ENCODE data around the gene LGI4. TPM values are rescaled to one million over a fixed set of nuclear protein-coding genes. Genes with fewer than 3 reads are reported as not detected.

Gene LGI4
- total RNA-seq, 2 experiments from 2014 or later = 0.66 to 0.67 TPM

GRCh38 chr19:35120492-35120891 lies 14.4 kb downstream of the LGI4 start:
- peaks cover 13% of the 10 kb centered on the region for H3K4me1 Mint-ChIP-seq
- H3K4me3 Mint-ChIP-seq = no peak overlapping the region
- H3K36me3 Mint-ChIP-seq (ENCODE audit: low read depth) = no peaks in the 10 kb centered on the region
- H3K27me3 Mint-ChIP-seq = no peaks in the 10 kb centered on the region
- POLR2A ChIA-PET = no interaction called here
- CTCF ChIA-PET = no interaction called here
- no peak for ATAC-seq
- H3K9me3 Mint-ChIP-seq (ENCODE audit: low read depth) = no peaks in the 10 kb centered on the region
- H3K27ac Mint-ChIP-seq = no peak overlapping the region
- no peak for DNase-seq
- intact Hi-C loops (cut with DNase I, micrococcal nuclease) = no loop called here

GRCh38 chr19:35119578-35120155 lies 15.2 kb downstream of the LGI4 start:
- intact Hi-C loops (cut with DNase I, micrococcal nuclease) = no loop called here
- ATAC-seq (no peak), DNase-seq (no peak)
- ChIA-PET POLR2A (no interaction called here), CTCF (interaction anchor here (0.6 kb wide), 1 partner anchor 40 kb away, joined by 3 read pairs; no protein-coding TSS in a partner anchor)
- no peaks in the 10 kb centered on the region for H3K27me3 Mint-ChIP-seq
- H3K9me3 Mint-ChIP-seq (ENCODE audit: low read depth) = no peaks in the 10 kb centered on the region
- H3K4me1 Mint-ChIP-seq = peaks cover 12% of the 10 kb centered on the region
- H3K27ac Mint-ChIP-seq = no peak overlapping the region
- H3K4me3 Mint-ChIP-seq = no peak overlapping the region
- no peaks in the 10 kb centered on the region for H3K36me3 Mint-ChIP-seq (ENCODE audit: low read depth)

GRCh38 chr19:35119091-35119490 lies 15.8 kb downstream of the LGI4 start:
- no peak for DNase-seq
- Mint-ChIP-seq H3K27me3 (no peaks in the 10 kb centered on the region), H3K9me3 (ENCODE audit: low read depth) (no peaks in the 10 kb centered on the region), H3K36me3 (ENCODE audit: low read depth) (no peaks in the 10 kb centered on the region), H3K27ac (no peak overlapping the region), H3K4me3 (no peak overlapping the region), H3K4me1 (peaks cover 10% of the 10 kb centered on the region)
- CTCF ChIA-PET = interaction anchor here (0.6 kb wide), 1 partner anchor 41 kb away, joined by 3 read pairs; no protein-coding TSS in a partner anchor
- ATAC-seq = no peak
- POLR2A ChIA-PET = no interaction called here
- intact Hi-C loops (cut with DNase I, micrococcal nuclease) = no loop called here

- peaks cover 6% of the 10 kb centered on the region for H3K4me1 Mint-ChIP-seq
- H3K36me3 Mint-ChIP-seq (ENCODE audit: low read depth) = no peaks in the 10 kb centered on the region
- CTCF ChIA-PET = interaction anchor here (0.6 to 2.5 kb wide), 3 partner anchors 23 to 107 kb away, joined by 4 to 7 read pairs (median 5); no protein-coding TSS in a partner anchor
- POLR2A ChIA-PET = no interaction called here
- no peak overlapping the region for H3K27ac Mint-ChIP-seq
- H3K9me3 Mint-ChIP-seq (ENCODE audit: low read depth) = no peaks in the 10 kb centered on the region
- ATAC-seq = no peak
- intact Hi-C loops (cut with DNase I, micrococcal nuclease) = no loop called here
- H3K27me3 Mint-ChIP-seq = no peaks in the 10 kb centered on the region
- DNase-seq = no peak
- H3K4me3 Mint-ChIP-seq = no peak overlapping the region
These were observed 16.4 kb downstream of the LGI4 start for GRCh38 chr19:35118268-35119020.

- Mint-ChIP-seq H3K36me3 (ENCODE audit: low read depth) (no peaks in the 10 kb centered on the region), H3K4me1 (peaks cover 6% of the 10 kb centered on the region), H3K9me3 (ENCODE audit: low read depth) (no peaks in the 10 kb centered on the region), H3K27me3 (no peaks in the 10 kb centered on the region), H3K27ac (no peak overlapping the region), H3K4me3 (no peak overlapping the region)
- no peak for DNase-seq
- ChIA-PET POLR2A (no interaction called here), CTCF (interaction anchor here (0.6 to 2.5 kb wide), 5 partner anchors 24 to 106 kb away, joined by 3 to 7 read pairs (median 5); no protein-coding TSS in a partner anchor)
- no peak for ATAC-seq
- intact Hi-C loops (cut with DNase I, micrococcal nuclease) = no loop called here
These were observed 17.1 kb downstream of the LGI4 start for GRCh38 chr19:35117799-35118198.

GRCh38 chr19:35117116-35117515 lies 17.7 kb downstream of the LGI4 start:
- ChIA-PET CTCF (interaction anchor here (0.9 to 2.5 kb wide), 5 partner anchors 11 to 153 kb away, joined by 3 to 7 read pairs (median 5); no protein-coding TSS in a partner anchor), POLR2A (no interaction called here)
- no peaks in the 10 kb centered on the region for H3K36me3 Mint-ChIP-seq (ENCODE audit: low read depth)
- H3K4me3 Mint-ChIP-seq = no peak overlapping the region
- no peaks in the 10 kb centered on the region for H3K27me3 Mint-ChIP-seq
- no peaks in the 10 kb centered on the region for H3K9me3 Mint-ChIP-seq (ENCODE audit: low read depth)
- ATAC-seq (no peak), DNase-seq (no peak)
- intact Hi-C loops (cut with DNase I, micrococcal nuclease) = no loop called here
- H3K27ac Mint-ChIP-seq = no peak overlapping the region
- peaks cover 6% of the 10 kb centered on the region for H3K4me1 Mint-ChIP-seq

GRCh38 chr19:35116072-35116801 lies 18.6 kb downstream of the LGI4 start:
- Mint-ChIP-seq H3K9me3 (ENCODE audit: low read depth) (no peaks in the 10 kb centered on the region), H3K4me1 (peaks cover 6% of the 10 kb centered on the region), H3K27me3 (no peaks in the 10 kb centered on the region), H3K36me3 (ENCODE audit: low read depth) (no peaks in the 10 kb centered on the region), H3K4me3 (no peak overlapping the region), H3K27ac (no peak overlapping the region)
- ATAC-seq (no peak), DNase-seq (no peak)
- ChIA-PET CTCF (interaction anchor here (1.1 to 2.5 kb wide), 4 partner anchors 12 to 154 kb away, joined by 3 to 7 read pairs (median 6); no protein-coding TSS in a partner anchor), POLR2A (no interaction called here)
- intact Hi-C loops (cut with DNase I, micrococcal nuclease) = no loop called here

GRCh38 chr19:35115177-35115951 lies 19.5 kb downstream of the LGI4 start, which contains the start of gene FXYD3:
Gene FXYD3, plus strand, starts transcription at chr19:35115823. Its CDS starts 3,554 bp downstream, at chr19:35119377.
- H3K9me3 Mint-ChIP-seq (ENCODE audit: low read depth) = no peaks in the 10 kb centered on the region
- peaks cover 6% of the 10 kb centered on the region for H3K4me1 Mint-ChIP-seq
- ChIA-PET POLR2A (no interaction called here), CTCF (interaction anchor here (0.7 to 2.1 kb wide), 7 partner anchors 9 to 199 kb away, joined by 3 to 8 read pairs (median 4); no protein-coding TSS in a partner anchor)
- ATAC-seq (no peak), DNase-seq (no peak)
- no peak within 1 kb of the TSS for H3K4me3 Mint-ChIP-seq
- intact Hi-C loops (cut with DNase I, micrococcal nuclease) = no loop called here
- H3K27ac Mint-ChIP-seq = no peak within 1 kb of the TSS
- H3K27me3 Mint-ChIP-seq = no peaks in the 10 kb centered on the region
- no peaks in the 10 kb centered on the region for H3K36me3 Mint-ChIP-seq (ENCODE audit: low read depth)

GRCh38 chr19:35114353-35115176 lies 20.3 kb downstream of the LGI4 start:
- Mint-ChIP-seq H3K27ac (no peak overlapping the region), H3K4me1 (peaks cover 6% of the 10 kb centered on the region), H3K4me3 (no peak overlapping the region), H3K36me3 (ENCODE audit: low read depth) (no peaks in the 10 kb centered on the region), H3K9me3 (ENCODE audit: low read depth) (no peaks in the 10 kb centered on the region), H3K27me3 (no peaks in the 10 kb centered on the region)
- peak; percentile 90 for ATAC-seq
- intact Hi-C loops (cut with DNase I, micrococcal nuclease) = loop anchor here in 1 of 2 experiments (1.0 kb wide), 1 partner anchor 27 kb away; no protein-coding TSS in a partner anchor
- POLR2A ChIA-PET = no interaction called here
- DNase-seq = peak; percentile 80
- CTCF ChIA-PET = interaction anchor here (0.6 to 1.0 kb wide), 8 partner anchors 10 to 529 kb away, joined by 3 to 8 read pairs (median 3); no protein-coding TSS in a partner anchor

GRCh38 chr19:35112995-35113688 lies 21.7 kb downstream of the LGI4 start:
- intact Hi-C loops (cut with DNase I, micrococcal nuclease) = no loop called here
- no peak overlapping the region for H3K27ac Mint-ChIP-seq
- no peaks in the 10 kb centered on the region for H3K36me3 Mint-ChIP-seq (ENCODE audit: low read depth)
- no peak for DNase-seq
- H3K4me1 Mint-ChIP-seq = peaks cover 6% of the 10 kb centered on the region
- H3K4me3 Mint-ChIP-seq = no peak overlapping the region
- ChIA-PET POLR2A (no interaction called here), CTCF (no interaction called here)
- no peaks in the 10 kb centered on the region for H3K27me3 Mint-ChIP-seq
- no peak for ATAC-seq
- H3K9me3 Mint-ChIP-seq (ENCODE audit: low read depth) = no peaks in the 10 kb centered on the region

All from activated CD4-positive, alpha-beta T cell treated with anti-CD3 and anti-CD28 coated beads for 36 hours (primary cell).